ENCODE results near the gene CARMIL1.

GRCh38 chr6:25424303-25424702 lies 145.1 kb downstream of the CARMIL1 start:
- TF ChIP-seq CTCF (IDR thresholded peaks at IDR 0.05) = no peak
- no peak for TF ChIP-seq POLR2A (IDR thresholded peaks at IDR 0.05)
